Erythroblast (primary cell): ENCODE data around the gene ADGRD1.

ENCODE experiments used
- GATA1 ChIP-seq: IDR thresholded peaks from 2 replicates; pipeline ENCODE4 v1.6.1; 2011; ENCODE audit warnings: low read depth, mild to moderate bottlenecking, control low read depth, low read length, moderate library complexity
- POLR2A ChIP-seq: IDR thresholded peaks from 2 replicates; pipeline ENCODE4 v1.6.1; 2011; ENCODE audit warnings: mild to moderate bottlenecking, low read length

DNA sequence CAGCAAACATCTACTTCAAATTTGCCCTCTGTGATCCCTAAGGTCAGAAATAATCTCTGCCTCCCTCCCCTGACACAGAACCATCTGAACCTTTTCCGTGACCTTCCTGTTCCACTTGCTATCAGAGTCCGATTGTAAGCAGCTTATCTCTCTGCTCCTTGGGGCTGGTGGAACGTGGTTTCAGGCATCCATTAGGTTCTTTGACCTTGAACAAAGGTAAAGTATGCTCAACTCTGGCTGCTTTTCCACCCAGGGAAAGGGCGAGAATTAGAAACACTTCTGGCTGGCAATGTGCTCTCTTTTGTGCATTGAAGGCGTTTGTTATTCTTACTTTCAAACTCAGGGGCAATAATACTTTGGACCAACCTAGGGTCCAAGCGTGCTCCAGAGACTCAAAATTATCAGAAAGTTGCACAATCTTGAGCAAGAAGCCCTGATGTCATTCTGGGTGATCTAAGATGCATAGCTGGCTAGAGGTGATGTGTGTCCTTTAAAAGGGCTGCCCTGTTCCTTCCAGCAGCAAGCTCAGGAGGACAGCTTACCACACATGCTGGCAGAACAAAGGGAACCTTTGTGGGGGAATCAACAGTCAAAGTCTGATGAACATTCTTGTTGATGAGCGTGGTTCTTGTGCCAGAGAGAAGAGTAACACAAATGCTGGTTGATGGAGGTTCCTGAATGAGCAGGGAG is 29.8 kb downstream of the ADGRD1 start:
- no peak for TF ChIP-seq POLR2A
- no peak for TF ChIP-seq GATA1
